CD4-positive, alpha-beta T cell treated with Interleukin-12 subunit alpha and Interleukin-12 subunit beta, for 1 hour (primary cell): ENCODE results near the gene NDUFA12.

ENCODE experiments used
- DNase-seq: peaks from one replicate; pipeline ENCODE4 v3.0.0-alpha.2; 2020

The NDUFA12 gene

DNA sequence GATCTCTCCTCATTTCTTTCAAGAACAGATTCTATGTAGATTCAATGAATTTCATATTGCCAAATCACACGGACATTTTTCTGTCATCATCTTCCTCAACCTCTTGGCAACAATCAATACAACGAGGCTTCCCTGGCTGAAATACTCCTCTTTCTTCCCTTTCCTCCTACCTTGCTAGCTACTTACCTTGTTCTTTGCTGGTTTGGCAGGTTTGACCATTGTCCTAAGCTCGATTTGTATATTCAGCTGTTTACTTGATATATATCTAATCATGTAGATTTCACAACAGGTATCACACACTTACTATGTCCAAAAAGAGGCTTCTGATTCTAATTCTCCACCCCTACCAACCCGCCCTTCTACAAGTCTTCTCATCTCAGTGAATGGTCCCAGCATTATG, 23.6 kb downstream of the NDUFA12 start:
- no peak for DNase-seq

DNA sequence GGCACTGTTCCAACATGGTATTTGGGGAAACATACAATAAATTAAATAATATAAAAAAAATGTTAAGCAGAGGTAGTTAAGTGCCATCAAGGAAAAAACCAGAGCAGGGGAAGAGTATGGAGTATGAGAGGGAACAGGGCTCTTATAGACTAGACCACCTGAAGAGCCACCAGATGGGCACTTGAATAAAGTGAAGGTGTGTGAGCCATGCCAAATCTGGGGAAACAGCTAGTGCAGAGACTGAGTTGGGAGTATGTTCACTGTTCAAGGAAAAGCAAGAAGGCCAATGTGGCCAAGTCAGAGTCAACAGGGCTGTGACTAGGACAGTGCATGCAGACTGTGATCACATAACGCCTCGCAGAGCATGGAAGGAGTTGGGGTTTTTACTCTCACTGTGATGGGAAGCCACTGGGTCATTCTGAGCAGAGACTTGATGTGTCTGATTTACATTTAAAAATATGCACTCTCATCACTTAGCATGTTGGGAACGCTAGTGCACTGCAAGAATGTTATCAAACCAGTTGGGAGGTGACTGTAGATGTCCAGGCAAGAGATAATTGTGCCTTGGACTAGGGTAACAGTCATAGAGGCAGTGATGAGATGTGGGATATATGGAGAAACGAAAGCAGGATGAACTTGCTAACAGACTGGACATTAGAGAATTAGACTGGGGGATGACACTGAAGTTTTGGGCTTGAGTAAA, 25.6 kb downstream of the NDUFA12 start:
- DNase-seq: no peak

DNA sequence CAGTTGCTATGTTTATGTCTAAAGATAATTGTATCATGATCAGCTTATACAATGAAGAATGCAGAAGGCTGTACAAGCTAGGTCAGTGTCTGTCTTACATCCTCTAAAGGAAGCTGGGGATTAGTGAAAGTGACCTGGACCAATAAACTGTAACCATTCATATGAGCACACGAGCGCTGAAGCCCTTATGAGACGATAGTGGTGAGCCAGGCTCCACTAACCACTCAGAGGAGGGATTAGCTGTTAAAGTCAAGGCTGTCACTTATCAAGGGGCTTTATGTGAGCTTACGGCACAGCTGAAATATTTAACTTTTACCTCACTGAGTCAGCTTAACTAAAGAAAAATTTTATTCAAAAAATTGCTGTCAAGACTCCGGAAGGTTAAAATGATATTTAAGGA, 30.3 kb downstream of the NDUFA12 start:
- no peak for DNase-seq

DNA sequence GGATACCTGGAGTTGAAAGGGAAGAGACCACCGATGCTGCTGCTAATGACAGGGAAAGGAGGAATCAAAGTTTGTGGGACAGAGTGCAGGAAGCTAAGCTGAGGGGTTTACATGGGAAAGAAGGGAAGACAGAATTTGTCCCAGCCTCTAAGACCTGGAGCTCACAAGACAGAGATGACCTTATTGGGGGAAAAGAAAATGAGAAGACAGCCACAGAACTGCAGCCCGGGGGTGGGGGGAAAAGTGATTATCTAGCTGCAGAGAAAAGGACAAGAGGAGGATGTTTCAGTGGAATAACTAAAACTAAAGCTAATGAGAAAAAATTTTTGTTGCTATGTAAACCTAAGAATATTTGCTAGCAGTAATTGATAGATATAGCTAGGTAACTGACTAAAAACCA, 30.7 kb downstream of the NDUFA12 start:
- DNase-seq: no peak

DNA sequence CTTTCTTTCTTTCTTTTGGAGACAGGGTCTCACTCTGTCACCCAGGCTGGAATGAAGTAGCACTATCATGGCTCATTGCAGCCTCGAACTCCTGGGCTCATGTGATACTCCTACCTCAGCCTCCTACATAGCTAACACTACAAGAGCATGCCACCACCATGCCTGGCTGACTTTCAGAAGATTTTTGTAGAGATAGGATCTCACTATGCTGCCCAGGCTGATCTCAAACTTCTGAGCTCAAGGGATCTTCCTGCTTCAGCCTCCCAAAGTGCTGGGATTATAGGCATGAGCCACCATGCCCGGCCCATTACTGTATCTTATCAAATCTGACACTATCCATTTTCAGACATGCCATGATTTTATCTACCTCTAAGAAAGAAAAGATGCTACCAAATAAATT, 31.6 kb downstream of the NDUFA12 start:
- DNase-seq: no peak

DNA sequence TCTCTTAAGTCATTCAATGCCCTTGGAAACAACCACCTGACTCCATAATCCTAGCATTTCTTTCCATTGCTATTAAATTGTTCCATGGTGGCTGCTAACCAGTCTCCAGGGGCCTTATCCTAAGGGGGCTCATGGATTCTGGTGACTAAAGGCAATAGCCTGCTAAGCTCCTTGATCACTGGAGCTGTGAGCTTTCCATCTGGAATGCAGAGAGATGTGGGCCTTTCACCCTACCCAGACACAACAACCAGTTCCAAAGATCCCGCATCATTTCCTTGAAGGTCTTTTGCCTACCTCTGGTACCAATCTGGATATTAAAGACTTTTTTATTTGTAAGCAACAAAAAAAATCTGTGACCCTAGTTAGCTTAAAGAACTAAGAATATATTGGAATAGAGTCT, 32.9 kb downstream of the NDUFA12 start:
- DNase-seq: no peak

DNA sequence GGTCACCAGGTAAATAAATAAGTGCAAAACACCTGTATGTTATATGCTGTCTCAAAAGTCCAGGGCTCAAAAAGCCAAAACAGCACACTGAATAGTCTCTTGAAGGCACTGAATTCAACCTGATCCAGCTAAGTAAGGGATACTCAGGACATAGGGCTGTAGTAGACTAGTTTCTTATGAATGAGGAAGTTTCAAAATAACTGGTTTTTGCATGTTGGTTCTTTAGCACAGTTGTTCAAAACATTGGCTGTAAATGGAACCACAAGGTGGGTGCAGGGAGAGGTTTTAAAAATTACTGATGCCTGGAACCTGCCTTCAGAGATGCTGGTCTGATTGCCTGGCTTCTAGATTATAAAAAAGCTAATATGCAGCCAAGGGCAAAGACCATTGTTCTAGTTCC, 34.1 kb downstream of the NDUFA12 start:
- DNase-seq: no peak

DNA sequence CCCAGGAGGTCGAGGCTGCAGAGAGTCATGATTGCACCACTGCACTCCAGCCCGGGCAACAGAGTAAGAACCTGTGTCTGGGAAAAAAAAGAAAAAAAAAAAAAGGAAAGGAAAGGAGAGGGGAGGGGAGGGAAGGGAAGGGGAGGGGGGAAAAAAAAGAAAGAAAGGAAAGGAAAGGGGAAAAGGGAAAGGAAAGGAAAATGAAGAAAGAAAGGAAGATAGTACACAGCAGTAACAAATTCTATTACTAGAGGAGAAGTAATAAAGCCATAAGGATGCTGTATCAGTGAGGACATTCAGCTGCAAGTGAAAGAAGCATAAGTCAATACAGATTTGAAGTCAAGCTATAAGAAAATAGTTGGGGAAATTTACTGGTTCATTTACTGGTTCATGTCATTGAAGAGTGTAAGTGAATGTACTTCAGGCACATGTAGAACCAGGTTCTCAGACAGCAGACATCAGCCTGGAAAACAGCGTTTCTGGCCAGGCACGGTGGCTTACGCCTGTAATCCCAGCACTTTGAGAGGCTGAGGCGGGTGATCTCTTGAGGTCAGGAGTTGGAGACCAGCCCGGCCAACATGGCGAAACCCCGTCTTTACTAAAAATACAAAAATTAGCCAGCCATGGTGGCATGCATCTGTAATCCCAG, 37.4 kb downstream of the NDUFA12 start:
- DNase-seq: no peak

DNA sequence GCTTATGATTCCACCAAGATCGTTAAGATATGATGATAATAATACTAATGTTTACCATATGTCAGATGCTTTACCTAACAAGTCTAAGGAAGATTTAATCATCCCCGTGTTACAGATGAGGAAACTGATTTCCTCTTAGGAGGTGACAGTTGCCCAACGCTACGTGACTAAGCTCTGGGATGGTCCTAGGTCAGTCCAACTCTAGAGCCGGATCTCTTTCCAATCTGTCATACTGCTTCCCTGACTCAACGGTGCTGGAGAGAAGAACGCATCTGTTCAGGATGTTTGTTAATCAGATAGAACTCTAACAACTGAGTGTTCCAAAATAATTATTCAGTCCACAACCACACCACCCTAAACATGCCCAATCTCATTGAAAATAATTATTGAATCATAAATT, 39.8 kb downstream of the NDUFA12 start:
- DNase-seq: no peak

DNA sequence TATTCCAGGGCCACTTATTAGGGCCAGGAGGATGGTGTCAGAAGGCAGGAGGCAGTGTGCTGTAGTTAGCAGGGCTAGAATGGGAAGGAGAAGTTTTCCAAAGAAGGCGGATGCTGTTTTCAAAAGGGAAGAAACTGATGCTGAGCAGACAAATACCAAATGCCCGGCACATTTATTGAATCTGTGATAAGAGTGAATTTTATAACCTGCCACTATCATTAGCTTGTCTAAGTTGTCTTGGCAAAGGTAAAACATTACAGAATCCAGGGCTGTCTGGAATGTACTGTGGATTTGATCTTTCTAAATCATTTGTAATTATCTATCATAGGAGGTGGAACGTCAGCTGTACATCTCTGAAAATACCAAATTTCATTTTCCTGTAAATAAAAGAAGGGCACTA, 40.8 kb downstream of the NDUFA12 start:
- DNase-seq: no peak

DNA sequence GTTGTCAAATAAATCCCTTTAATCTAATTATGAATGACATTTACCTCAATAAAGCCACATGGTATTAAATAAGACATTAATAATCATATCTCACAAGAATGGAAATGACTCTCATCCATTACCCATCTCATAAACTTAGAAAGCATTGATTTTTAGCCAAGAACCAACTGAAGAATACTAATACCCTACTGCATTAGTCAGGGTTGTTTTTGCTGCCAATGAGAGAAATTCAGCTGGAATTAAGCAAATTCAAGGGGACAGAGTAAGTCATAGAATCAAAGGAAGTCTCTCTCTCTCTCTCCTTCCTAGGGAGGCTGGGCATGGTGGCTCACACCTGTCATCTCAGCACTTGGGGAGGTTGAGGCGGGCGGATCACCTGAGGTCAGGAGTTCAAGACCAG, 41.6 kb downstream of the NDUFA12 start:
- no peak for DNase-seq

DNA sequence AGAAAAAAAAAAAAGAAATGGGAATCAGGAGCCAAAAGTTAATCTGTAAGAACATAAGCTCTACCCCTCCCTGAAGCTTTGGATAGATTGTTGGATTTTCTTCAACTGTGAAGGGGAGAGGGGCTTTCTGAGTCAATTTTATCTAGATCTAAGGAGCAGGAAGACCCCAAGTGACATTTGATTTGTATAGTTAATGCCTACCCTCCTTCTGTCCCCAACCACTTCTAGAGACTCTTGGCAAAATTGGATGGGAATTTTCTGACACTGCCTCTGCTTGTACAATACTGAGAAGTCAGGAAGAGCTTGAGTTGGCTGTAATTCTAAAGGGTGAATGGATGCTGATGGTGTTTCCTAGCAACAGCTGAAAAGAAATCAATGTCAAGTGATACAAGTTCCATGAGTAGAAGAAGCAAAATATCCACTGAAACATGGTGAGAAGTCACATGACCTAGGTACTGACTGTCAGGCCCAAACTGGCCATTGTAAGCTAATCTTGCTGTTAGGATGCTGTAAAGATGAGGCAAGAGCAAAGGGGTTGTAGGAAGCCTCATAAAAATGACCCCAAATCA, 42.2 kb downstream of the NDUFA12 start:
- DNase-seq: no peak

DNA sequence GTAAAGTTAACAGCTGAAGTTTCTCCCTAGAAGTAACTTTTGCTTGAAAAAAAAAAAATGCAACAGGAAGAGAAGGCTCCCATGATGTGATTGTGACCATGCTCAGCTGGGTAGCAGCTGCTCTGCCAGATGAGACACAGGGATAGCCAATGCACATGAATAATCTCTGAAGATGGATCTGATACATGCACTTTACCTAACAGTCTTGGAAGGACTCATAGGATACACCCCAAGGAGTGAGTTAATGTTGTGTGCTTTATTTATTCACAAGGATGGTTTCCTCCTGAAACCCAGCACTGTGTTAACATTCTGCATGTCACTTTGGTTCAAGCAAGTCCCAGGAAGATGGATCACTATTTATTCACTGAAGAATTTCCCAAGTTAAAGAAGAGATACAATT, 46.5 kb downstream of the NDUFA12 start:
- DNase-seq: no peak

DNA sequence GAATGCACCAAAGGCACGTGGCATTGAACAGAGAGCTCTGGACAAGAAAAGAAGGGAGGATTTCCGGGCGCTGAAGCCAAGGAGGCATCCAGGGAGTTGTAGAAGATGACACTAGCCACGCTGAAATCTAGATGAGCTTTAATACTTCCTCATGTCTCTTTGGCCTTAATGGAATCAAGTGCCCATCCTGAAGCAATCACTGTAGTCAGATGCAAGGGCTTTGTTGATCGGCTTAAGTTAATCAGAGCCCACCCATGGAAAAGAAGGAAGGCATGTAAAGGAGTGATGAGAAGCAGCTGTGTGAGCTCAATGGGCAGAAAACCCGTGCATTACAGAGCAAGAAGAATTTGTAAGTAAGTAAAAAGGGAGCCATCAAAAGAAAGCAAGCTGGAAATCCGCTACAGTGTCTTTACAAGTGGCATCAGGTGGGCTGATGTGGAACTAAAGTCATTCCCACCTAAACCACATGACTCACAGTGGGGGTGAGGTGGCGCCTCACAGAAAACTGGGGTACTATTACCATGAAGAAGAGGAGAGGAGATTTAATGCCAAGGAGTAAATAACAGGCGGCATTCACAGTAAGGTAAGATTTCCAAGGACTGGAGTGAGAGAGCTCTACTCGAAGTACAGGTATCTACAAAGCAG, 48.4 kb downstream of the NDUFA12 start:
- DNase-seq: no peak

DNA sequence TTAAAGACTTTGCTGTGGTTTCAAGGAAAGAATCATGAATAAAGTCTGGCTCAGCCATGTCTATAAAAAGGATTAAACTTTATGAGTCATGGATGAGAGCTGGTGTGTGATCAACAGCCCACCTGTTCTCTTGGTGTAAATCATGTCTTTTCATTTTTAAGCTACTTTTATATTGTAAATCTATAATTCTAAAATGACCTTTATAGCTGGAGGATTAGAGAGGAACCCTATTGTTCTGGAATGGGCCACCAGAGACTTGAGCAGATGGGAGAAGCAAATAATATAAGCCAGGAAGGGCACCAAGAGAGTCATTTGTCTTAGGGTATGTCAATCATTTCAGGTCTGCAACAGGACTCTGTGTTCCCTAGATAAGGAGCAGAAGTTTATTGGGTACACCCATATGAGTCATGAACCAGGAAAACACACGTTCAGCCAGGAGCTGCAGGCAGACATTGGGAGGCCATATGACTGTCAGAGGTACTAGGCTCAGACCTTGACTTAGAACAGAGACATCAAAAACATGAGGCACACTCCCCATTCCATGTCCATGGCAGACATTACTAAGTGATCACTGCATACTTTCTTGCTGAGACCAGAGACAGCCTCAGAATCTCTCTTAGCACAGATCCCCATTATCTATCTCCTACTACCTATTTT, 49.3 kb downstream of the NDUFA12 start:
- DNase-seq: no peak

DNA sequence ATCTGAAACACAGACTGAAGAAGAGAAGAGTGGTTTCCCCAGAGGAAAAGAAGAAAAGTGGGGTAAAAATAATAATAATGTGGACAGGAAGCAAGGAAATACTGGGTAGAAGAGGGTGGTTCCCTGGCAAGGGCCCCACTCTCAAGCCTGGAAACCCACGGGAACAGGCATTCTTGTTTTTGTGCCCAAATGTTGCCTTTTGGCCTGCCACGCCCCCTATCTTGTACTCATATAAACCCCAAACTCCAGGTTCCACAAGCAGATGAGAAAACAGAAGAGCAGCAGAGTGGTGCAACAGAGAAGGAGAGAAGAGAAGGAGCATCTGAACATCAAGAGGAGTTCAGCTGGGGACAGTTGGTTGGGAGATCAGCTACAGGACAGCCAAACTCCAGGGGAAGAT, 51.2 kb downstream of the NDUFA12 start:
- DNase-seq: no peak

DNA sequence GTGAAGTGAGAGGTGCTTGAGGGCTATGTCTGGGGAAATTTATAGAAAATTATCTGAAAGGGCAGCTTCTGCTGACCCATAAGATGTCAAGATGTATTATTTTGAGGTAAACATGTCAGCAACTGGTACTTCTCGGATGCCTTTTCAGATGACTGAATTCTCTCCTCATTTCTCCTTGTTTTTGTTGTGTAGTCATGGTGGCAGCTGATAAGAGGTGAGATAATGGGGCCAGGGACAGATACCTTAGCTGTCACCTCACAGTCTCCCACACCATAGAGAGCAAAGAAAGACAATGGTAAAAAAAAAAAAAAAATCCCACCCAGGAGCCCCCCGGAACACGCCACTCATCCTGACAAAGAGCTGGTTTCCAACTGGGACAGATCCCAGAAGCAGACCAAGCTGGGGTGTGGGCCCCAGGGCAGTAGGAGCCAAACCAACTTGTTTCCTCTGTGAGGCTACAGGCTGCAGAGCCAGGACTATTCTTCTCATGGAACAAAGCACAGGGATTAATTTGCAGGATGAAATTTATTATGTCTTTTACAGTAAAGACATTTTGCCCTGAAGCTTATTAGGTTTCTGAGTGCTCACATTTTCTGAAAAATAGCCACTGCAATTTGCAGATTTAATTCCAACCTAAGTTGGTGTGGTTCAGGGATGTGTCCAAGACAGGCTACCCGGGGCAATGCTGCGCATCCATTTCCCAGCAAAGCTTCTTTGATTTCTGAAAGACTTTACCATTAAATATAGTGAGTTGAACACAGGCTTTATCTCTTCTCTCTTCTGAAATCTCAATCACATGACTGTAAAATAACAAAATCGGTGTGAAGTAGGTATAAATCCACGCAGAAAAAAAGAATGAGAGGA, 52.2 kb downstream of the NDUFA12 start:
- DNase-seq: no peak

DNA sequence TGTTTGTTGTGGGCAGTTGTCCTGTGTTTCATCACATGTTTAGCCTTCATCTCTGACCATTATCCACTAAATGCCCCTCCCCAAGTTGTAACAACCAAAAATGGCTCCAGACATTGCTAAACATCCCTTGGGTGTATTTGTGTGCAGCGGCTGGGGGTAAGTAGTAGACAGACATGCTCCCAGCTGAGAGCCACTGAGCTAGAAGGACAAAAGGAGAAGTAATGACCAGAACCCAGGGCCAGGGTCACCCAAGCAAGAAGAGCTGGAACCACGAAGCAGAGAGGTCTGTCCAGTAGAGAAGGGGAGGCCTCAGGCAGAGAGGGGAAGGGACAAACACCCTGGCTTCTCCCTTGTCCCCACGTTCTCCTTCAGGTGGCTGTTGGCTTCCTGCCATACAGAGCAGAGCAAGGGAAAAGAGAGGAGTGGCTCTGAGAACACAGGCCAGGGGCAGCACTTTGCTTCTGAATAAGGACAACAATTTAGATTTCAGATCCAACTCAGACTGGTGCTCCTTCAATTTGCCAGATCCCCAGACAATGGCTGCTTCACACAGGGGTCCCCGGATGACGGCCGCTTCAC, 55.2 kb downstream of the NDUFA12 start:
- DNase-seq: no peak

DNA sequence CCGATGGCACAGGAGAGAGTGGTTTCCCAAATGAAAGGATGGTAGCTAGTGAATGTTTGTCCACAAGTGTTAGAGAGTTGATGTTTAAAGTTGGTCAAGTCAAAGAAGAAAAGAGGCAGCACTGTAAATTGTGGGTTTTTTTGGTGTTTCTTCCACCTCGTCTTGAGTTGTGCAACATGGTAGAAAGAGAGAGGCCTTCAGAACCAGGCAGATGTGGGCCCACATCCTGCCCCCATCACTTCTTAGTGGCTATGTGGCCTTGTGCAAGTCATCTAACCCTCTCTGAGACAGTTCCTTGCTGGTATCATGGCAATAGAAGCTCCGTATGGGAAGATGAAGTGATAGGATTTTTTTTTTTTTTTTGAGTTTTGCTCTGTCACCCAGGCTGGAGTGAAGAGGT, 60.8 kb downstream of the NDUFA12 start:
- DNase-seq: no peak

DNA sequence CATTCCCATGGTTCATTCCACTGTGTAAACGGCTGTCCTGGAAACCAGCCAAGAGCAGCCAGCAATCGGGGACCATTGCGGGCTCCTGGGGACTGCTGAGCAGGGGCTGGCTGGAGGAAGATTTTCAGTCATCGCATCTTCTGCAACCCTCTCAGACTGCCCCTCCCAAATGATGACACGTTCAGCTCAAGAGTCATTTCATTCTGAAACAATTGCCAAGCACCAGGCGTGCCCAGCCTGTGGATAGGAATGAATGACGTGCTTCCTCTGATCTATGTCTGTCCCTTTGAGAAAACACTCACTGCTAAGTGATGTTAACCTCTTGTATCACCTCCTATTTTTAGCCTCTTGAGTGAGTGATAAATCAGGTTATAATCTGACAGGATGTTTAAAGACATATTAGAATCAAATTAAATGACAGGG, 62.0 kb downstream of the NDUFA12 start:
- DNase-seq: peak; percentile 57

DNA sequence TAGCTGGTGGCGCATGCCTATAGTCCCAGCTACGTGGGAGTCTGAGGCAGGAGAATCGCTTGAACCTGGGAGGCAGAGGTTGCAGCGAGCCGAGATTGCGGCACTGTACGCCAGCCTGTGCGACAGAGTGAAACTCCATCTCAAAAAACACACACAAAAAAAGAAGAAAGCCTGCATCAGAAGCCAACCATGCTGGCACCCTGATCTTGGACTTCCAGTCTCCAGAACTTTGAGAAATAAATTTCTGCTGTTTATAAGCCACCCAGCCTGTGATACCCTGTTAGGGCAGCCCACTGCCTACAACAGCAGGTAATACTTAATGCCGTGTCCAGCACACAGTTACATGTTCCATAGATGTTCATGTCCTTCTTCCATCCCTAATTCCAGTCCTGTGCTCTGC, 62.7 kb downstream of the NDUFA12 start:
- no peak for DNase-seq

DNA sequence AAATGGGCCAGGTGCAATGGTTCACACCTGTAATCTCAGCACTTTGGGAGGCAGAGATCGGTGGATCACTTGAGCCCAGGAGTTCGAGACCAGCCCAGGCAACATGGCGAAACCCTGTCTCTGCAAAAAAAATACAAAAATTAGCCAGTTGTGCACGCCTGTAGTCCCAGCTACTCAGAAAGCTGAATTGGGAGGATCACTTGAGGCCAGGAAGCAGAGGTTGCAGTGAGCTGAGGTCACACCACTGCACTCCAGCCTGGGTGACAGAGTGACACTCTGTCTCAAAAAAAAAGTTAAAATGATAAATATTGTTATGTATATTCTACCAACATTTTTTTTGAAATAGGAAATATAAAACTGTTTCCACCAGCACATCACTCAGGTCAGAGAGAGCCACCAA, 64.9 kb downstream of the NDUFA12 start:
- peak; percentile 16 for DNase-seq
